HG03135 (cell line): ENCODE data around the gene MIEF1.

Source experiments
- ATAC-seq: cut with Tn5 transposase; IDR thresholded peaks from one replicate; pipeline ENCODE4 v1.9.1; 2021; ENCODE audit warnings: mild to moderate bottlenecking, moderate library complexity; ENCODE audit not compliant: unreplicated experiment

Gene MIEF1

GRCh38 chr22:39470451-39471291 lies 31.4 kb upstream of the MIEF1 start:
- no peak for ATAC-seq

- ATAC-seq = no peak
Observed at GRCh38 chr22:39471381-39472141, 30.5 kb upstream of the MIEF1 start.

GRCh38 chr22:39472570-39473556 lies 29.2 kb upstream of the MIEF1 start:
- ATAC-seq = no peak

DNA sequence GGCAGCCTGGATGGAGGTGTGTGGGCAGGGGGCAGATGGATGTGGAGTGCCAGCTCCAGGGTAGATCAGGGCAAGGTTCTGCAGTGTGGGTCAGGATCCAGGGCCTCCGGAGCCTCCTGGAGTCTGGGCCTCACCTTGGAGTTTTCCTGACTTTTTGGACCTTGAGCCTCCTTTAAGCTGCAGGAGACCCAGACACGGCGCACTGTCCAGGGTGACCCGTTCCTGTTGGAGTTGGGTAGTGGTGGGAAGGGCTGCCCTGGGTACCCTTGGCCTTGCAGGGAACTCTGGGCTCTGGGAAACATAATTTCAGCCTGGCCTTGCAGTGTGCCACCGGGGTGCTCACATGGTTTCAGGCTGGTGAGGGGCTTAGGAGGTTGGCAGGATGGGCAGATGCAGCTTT lies 28.2 kb upstream of the MIEF1 start:
- ATAC-seq = no peak

GRCh38 chr22:39474351-39475111 lies 27.6 kb upstream of the MIEF1 start:
- ATAC-seq = no peak

GRCh38 chr22:39475337-39475736 lies 26.8 kb upstream of the MIEF1 start:
- no peak for ATAC-seq

DNA sequence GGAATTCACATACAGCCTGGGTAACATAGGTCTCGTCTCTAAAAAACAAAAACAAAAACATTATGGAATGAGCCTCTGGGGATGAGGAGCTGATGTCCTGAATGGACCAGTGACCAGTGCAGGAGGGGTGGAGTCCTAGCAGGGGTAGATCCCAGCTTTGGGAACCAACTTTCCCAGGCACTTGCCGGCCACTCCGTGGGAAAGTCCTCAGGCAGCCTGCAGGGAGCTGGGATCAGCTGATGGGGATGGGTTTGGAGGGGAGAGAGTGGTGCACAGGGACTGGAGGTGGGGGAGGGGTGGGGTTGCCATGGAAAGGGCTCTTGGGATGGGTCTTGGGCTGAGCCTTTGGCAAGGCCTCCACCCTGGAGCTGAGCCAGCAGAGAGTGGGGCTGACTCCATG lies 26.2 kb upstream of the MIEF1 start:
- ATAC-seq = no peak

DNA sequence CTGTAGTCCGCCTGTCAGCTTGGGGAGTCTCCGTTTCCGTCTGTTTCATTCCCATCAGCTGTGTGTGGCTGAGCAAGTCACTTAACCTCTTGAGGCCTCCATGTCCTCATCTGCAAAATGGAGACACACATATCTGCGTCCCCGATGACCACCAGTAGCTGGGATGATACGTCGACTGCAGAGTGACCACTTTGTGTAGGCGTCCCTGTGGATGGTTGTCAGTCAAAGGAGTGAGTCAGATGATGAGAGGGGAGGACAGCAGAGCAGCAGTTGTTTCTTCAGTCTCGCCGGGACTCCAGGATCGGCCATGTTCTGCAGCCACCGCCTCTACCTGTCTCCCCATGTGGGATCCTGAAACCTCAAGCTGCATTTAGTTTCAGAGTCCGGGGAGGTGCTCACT lies 25.4 kb upstream of the MIEF1 start:
- no peak for ATAC-seq

DNA sequence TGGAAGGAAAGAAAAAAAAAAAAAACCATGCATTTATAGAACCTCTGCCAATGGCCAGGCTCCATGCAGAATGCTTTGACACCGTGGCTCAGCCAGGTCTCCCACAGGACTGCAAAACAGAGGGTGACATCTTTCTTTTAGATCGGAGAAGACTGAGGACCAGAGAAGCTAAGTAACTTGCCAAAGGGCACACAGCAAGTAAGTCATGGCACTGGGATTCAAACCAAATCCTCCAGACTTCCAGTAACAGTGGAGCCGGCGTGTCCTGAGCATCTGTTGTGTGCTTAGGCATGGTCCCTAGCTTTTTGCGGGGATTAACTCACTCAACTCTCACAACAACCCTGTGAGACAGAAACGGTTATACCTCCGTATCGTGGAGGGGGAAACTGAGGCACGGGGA lies 24.5 kb upstream of the MIEF1 start:
- ATAC-seq = no peak

DNA sequence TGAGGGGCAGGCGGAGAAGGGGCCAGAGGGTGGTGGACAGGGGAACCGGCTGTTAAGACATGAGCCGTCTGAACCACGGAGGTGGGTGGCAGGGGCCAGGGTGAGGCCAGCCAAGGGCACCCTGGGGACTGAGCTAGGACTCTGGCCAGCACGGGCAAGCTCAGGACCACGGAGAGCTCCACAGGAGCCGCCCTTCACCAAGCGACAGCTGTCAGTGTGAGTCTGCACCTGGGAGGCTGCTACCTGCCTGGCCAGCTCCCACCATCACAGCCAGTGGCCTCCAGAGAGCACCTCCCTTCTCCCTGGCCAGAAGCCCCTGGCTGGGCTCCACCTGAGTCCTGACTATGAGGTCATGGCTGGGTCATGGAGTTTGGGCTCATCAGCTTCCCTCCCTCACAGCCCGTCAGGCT lies 23.6 kb upstream of the MIEF1 start:
- no peak for ATAC-seq

- no peak for ATAC-seq
Observed at GRCh38 chr22:39479254-39479653, 22.8 kb upstream of the MIEF1 start.

GRCh38 chr22:39480557-39480956 lies 21.5 kb upstream of the MIEF1 start:
- ATAC-seq = no peak

DNA sequence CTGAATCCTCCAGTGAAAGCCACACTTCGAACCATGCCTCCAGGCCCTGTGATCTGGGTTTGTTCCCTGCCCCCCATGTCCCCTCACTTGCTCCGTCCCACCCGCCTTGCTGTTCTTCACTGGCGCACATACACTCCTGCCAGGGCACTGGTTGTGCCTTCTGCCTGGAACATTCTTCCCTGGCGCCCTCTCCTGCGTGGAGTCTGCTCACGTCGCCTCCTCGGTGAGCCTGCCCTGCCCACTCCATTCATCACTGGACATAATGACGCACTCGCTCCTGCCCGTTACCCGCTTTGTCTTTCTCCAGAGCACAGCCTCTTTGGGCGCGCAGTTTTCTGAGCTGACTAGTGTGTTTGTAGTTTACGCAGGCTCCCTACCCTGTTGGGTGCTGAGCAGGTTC lies 21.0 kb upstream of the MIEF1 start:
- ATAC-seq = no peak

DNA sequence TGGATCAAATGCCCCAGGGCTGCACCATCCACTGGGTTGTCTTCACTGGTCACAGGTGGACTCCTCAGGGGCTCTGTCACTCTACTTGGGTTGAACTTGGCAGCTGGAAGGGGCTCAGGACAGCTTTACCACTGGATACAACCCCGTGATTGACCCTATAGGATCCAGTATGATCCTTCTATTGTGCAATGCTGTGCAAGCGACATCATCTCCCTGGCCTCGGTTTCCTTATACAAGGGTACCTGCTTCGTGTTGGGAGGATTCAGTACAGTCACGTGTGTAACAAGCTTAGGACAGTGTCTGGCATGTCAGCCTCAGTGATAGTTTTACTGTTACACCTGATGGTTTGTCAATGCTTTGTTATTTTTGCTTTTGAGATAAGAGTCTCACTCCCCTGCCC lies 20.5 kb upstream of the MIEF1 start:
- ATAC-seq = no peak

GRCh38 chr22:39482768-39483167 lies 19.3 kb upstream of the MIEF1 start:
- ATAC-seq = no peak

- ATAC-seq = no peak
Observed at GRCh38 chr22:39486951-39487825, 14.9 kb upstream of the MIEF1 start.

DNA sequence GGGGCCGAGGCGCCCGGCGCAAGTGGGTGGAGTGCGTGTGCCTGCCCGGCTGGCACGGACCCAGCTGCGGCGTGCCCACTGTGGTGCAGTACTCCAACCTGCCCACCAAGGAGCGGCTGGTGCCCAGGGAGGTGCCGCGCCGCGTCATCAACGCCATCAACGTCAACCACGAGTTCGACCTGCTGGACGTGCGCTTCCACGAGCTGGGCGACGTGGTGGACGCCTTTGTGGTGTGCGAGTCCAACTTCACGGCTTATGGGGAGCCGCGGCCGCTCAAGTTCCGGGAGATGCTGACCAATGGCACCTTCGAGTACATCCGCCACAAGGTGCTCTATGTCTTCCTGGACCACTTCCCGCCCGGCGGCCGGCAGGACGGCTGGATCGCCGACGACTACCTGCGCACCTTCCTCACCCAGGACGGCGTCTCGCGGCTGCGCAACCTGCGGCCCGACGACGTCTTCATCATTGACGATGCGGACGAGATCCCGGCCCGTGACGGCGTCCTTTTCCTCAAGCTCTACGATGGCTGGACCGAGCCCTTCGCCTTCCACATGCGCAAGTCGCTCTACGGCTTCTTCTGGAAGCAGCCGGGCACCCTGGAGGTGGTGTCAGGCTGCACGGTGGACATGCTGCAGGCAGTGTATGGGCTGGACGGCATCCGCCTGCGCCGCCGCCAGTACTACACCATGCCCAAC lies 14.1 kb upstream of the MIEF1 start:
- ATAC-seq = no peak

- ATAC-seq = no peak
Observed at GRCh38 chr22:39488563-39489083, 13.5 kb upstream of the MIEF1 start.
